H54 (cell line): ENCODE data around the gene FRMD4A.

Experiments used
- DNase-seq: peaks from one replicate; pipeline ENCODE4 v3.0.0; 2011; ENCODE audit warnings: low spot score, mixed read lengths; ENCODE audit not compliant: insufficient read length
- FAIRE-seq: peaks from 3 replicates; lab custom pipeline; 2011; peaks lifted over from hg19 to GRCh38; lab: Jason Lieb, UNC
- POLR2A ChIP-seq: IDR thresholded peaks from 2 replicates; pipeline ENCODE4 v1.6.1; 2011; ENCODE audit warnings: low read depth, mild to moderate bottlenecking, low read length

FRMD4A gene

GRCh38 chr10:13827076-13827797, 503.5 kb downstream of the FRMD4A start:
- no peak for FAIRE-seq
- DNase-seq: no peak
- no peak for TF ChIP-seq POLR2A

- no peak for TF ChIP-seq POLR2A
- FAIRE-seq (no peak), DNase-seq (no peak)
Measured at GRCh38 chr10:13823709-13824405, 506.9 kb downstream of the FRMD4A start.

GRCh38 chr10:13823096-13823708, 507.5 kb downstream of the FRMD4A start:
- no peak for TF ChIP-seq POLR2A
- FAIRE-seq (no peak), DNase-seq (no peak)

GRCh38 chr10:13822490-13822889, 508.2 kb downstream of the FRMD4A start:
- no peak for TF ChIP-seq POLR2A
- FAIRE-seq (no peak), DNase-seq (no peak)

GRCh38 chr10:13820964-13821337, 509.8 kb downstream of the FRMD4A start:
- TF ChIP-seq POLR2A: no peak
- FAIRE-seq (no peak), DNase-seq (no peak)

GRCh38 chr10:13820119-13820963, 510.4 kb downstream of the FRMD4A start:
- TF ChIP-seq POLR2A: no peak
- DNase-seq: no peak
- no peak for FAIRE-seq

GRCh38 chr10:13816195-13816925, 514.4 kb downstream of the FRMD4A start:
- TF ChIP-seq POLR2A: no peak
- no peak for FAIRE-seq
- no peak for DNase-seq

- peak; percentile 46 for DNase-seq
- FAIRE-seq: no peak
- TF ChIP-seq POLR2A: no peak
Measured at GRCh38 chr10:13815756-13816155, 515.0 kb downstream of the FRMD4A start.

GRCh38 chr10:13813550-13813949, 517.2 kb downstream of the FRMD4A start:
- no peak for TF ChIP-seq POLR2A
- no peak for DNase-seq
- no peak for FAIRE-seq

GRCh38 chr10:13812804-13813203, 517.9 kb downstream of the FRMD4A start:
- no peak for TF ChIP-seq POLR2A
- DNase-seq (no peak), FAIRE-seq (no peak)

- FAIRE-seq (no peak), DNase-seq (no peak)
- TF ChIP-seq POLR2A: no peak
Measured at GRCh38 chr10:13810568-13810967, 520.2 kb downstream of the FRMD4A start.

- TF ChIP-seq POLR2A: no peak
- DNase-seq: no peak
- FAIRE-seq: no peak
Measured at GRCh38 chr10:13809427-13809826, 521.3 kb downstream of the FRMD4A start.

GRCh38 chr10:13808556-13809391, 522.0 kb downstream of the FRMD4A start:
- peak; percentile 46 for DNase-seq
- no peak for TF ChIP-seq POLR2A
- FAIRE-seq: peak; percentile 97
